Ureter (tissue), 1 donor: Measurements from ENCODE around the gene SOX13. TPM values are rescaled to one million over a fixed set of nuclear protein-coding genes. Genes with fewer than 3 reads are reported as not detected.
A peak's percentile ranks its signal among the peaks of the same experiment; 100 is the strongest.

ENCODE experiments used
- DNase-seq: peaks from one replicate; pipeline ENCODE4 v3.0.0-alpha.2; 2020; ENCODE audit warnings: low spot score
- total RNA-seq: library from RNA; stranded (reverse); gene quantifications from one replicate; pipeline ENCODE4 v1.2.4, GENCODE V29; 2023
- donor health status: DM: yes; HTN: yes; CAD: no.

SOX13 gene
- total RNA-seq, 1 donor from 2014 or later: 85.7 TPM

GRCh38 chr1:204062106-204062505 is 10.8 kb upstream of the SOX13 start:
- DNase-seq: no peak

- DNase-seq: no peak
Observed at GRCh38 chr1:204065174-204065985, 7.5 kb upstream of the SOX13 start.

- no peak for DNase-seq
Observed at GRCh38 chr1:204065986-204066300, 7.0 kb upstream of the SOX13 start.

GRCh38 chr1:204067935-204068334 is 5.0 kb upstream of the SOX13 start:
- no peak for DNase-seq

GRCh38 chr1:204069887-204070286 is 3.0 kb upstream of the SOX13 start:
- DNase-seq: no peak

GRCh38 chr1:204070895-204071294 is 2.0 kb upstream of the SOX13 start:
- DNase-seq: no peak

GRCh38 chr1:204073837-204074273 is 940 bp downstream of the SOX13 start:
- DNase-seq: no peak

GRCh38 chr1:204074274-204075138 is 1.6 kb downstream of the SOX13 start:
- DNase-seq: peak; percentile 76

GRCh38 chr1:204075139-204075521 is 2.2 kb downstream of the SOX13 start:
- DNase-seq: no peak

- DNase-seq: no peak
Observed at GRCh38 chr1:204075890-204076846, 3.3 kb downstream of the SOX13 start.

- DNase-seq: no peak
Observed at GRCh38 chr1:204076891-204077290, 4.0 kb downstream of the SOX13 start.

GRCh38 chr1:204077979-204078696 is 5.2 kb downstream of the SOX13 start:
- peak; percentile 83 for DNase-seq

- no peak for DNase-seq
Observed at GRCh38 chr1:204079608-204079999, 6.7 kb downstream of the SOX13 start.

- DNase-seq: peak; percentile 97
Observed at GRCh38 chr1:204080163-204080903, 7.4 kb downstream of the SOX13 start.

- DNase-seq: no peak
Observed at GRCh38 chr1:204081164-204081790, 8.4 kb downstream of the SOX13 start.

- no peak for DNase-seq
Observed at GRCh38 chr1:204081791-204082513, 9.0 kb downstream of the SOX13 start.

GRCh38 chr1:204083491-204083890 is 10.6 kb downstream of the SOX13 start:
- DNase-seq: no peak

- no peak for DNase-seq
Observed at GRCh38 chr1:204084247-204084772, 11.4 kb downstream of the SOX13 start.

- DNase-seq: no peak
Observed at GRCh38 chr1:204085876-204086275, 13.0 kb downstream of the SOX13 start.
